HFF-Myc (cell line): ENCODE measurements around the gene BOC.

Experiments used
- DNase-seq: peaks from one replicate; pipeline ENCODE4 v3.0.0-alpha.2; 2011; ENCODE audit warnings: low read depth; ENCODE audit errors: extremely low read depth
- H3K4me3 ChIP-seq: replicated peaks from 2 replicates; pipeline ENCODE4 v1.5.1; 2011; ENCODE audit warnings: low read depth, mild to moderate bottlenecking, control low read depth, low read length
- CTCF ChIP-seq: IDR thresholded peaks from 2 replicates; pipeline ENCODE4 v1.5.1; 2012; ENCODE audit warnings: mild to moderate bottlenecking, low read depth, low read length, control low read depth; ENCODE audit errors: missing control alignments

Gene BOC

GRCh38 chr3:113270786-113271185, 59.4 kb downstream of the BOC start:
- H3K4me3 ChIP-seq = no peak overlapping the region
- no peak for DNase-seq
- TF ChIP-seq CTCF = no peak

- TF ChIP-seq CTCF = no peak
- DNase-seq = no peak
- no peak overlapping the region for H3K4me3 ChIP-seq
These were observed 59.8 kb downstream of the BOC start for GRCh38 chr3:113271189-113271588.

GRCh38 chr3:113271594-113272384, 60.4 kb downstream of the BOC start:
- no peak for TF ChIP-seq CTCF
- no peak for DNase-seq
- no peak overlapping the region for H3K4me3 ChIP-seq

- no peak overlapping the region for H3K4me3 ChIP-seq
- no peak for DNase-seq
- TF ChIP-seq CTCF = no peak
These were observed 61.0 kb downstream of the BOC start for GRCh38 chr3:113272385-113272779.

- no peak for DNase-seq
- H3K4me3 ChIP-seq = no peak overlapping the region
- TF ChIP-seq CTCF = no peak
These were observed 61.7 kb downstream of the BOC start for GRCh38 chr3:113273011-113273410.

- TF ChIP-seq CTCF = no peak
- no peak overlapping the region for H3K4me3 ChIP-seq
- no peak for DNase-seq
These were observed 62.4 kb downstream of the BOC start for GRCh38 chr3:113273604-113274378.
